ENCODE results near the gene SUOX. TPM values are rescaled to one million over a fixed set of nuclear protein-coding genes. Genes with fewer than 3 reads are reported as not detected.
A peak's percentile ranks its signal among the peaks of the same experiment; 100 is the strongest.
"Not testable (repeated sequence)": the region's sequence is repeated elsewhere in the genome, so short reads cannot be mapped to it uniquely, and the experiment has no call there.

SUOX gene
- total and polyA plus RNA-seq, 8 donors, result 8.4 to 67.7 (median 10.9) TPM

DNA sequence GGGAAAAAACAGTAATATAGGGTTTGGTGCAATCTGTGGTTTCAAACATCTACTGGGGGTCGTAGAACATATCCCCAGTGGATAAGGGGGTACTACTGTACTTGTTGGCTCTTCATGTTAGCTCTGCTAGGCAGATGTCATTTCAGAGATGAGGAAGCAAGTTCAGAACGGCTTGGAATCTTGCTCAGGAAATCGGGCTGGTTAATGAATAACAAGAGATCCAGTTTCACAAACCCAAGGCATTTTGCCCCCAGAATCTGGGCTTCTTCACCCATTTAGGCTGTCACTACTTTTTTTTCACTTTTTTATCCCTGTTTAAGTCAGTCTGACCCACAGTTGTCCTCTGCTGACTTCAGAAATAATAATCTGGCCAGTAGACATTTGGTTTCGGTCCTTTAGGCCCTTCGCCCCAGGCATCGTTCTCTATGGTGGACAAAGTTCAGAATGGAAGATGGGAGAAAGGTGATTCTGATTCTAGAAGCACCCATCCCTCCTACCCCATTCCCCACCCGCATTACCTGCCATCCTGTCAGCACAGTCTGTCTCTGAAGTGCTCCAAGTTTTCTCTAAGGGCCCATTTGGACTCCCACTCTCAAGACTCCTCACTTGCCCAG lies 4.5 kb downstream of the SUOX start:
- H3K36me3 ChIP-seq, result peaks cover 12 to 50% (median 36%) of the 10 kb centered on the region in 4 donors
- intact Hi-C loops (cut with DNase I; ENCODE audit: low total_unique reads), result loop anchor here (5.0 kb wide), 1 partner anchor 36 kb away; no protein-coding TSS in a partner anchor

DNA sequence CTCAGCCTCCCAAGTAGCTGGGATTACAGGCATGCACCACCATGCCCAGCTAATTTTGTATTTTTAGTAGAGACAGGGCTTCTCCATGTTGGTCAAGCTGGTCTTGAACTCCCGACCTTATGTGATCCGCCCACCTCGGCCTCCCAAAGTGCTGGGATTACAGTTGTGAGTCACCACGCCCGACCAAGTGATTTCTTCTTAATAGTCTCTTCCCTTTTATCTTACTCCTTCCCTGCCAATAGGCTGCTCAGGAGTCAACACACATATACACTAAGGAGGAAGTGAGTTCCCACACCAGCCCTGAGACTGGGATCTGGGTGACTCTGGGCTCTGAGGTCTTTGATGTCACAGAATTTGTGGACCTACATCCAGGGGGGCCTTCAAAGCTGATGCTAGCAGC lies 6.3 kb downstream of the SUOX start:
- H3K27ac ChIP-seq, DNase-seq, H3K27me3 ChIP-seq, H3K9me3 ChIP-seq, H3K4me3 ChIP-seq: not testable (repeated sequence)
- 80 to 91% (median 89%) methylated on average over 5 of the region's 5 CpGs for WGBS, 5 donors
- intact Hi-C loops (cut with DNase I; ENCODE audit: low total_unique reads), result loop anchor here (5.0 kb wide), 1 partner anchor 34 kb away; no protein-coding TSS in a partner anchor
- peaks cover 12 to 50% (median 36%) of the 10 kb centered on the region in 4 donors for H3K36me3 ChIP-seq
- H3K4me1 ChIP-seq, result peaks cover 3 to 46% (median 33%) of the 10 kb centered on the region in 4 donors

More for the DNA sequence above, 4.5 kb downstream of the SUOX start:
- TF ChIP-seq CTCF (IDR thresholded peaks at IDR 0.05) (no peak), POLR2AphosphoS5 (IDR thresholded peaks at IDR 0.05) (no peak), POLR2A (IDR thresholded peaks at IDR 0.05) (no peak), EP300 (IDR thresholded peaks at IDR 0.05) (no peak)
- Histone ChIP-seq H3K9me3 (no peaks in the 10 kb centered on the region), H3K27ac (peak overlapping the region in 2 of 5 donors; percentile 25 to 51), H3K4me3 (no peak overlapping the region), H3K4me1 (peaks cover 7 to 47% (median 36%) of the 10 kb centered on the region in 4 donors), H3K27me3 (no peaks in the 10 kb centered on the region)
- DNase-seq, result peak in 1 of 2 donors; percentile 61
- WGBS, 5 donors, result 55 to 61% (median 58%) methylated on average over 7 of the region's 7 CpGs

- Histone ChIP-seq H3K9me3 (no peaks in the 10 kb centered on the region), H3K4me3 (no peak overlapping the region), H3K4me1 (peaks cover 6 to 41% (median 30%) of the 10 kb centered on the region in 4 donors), H3K27ac (no peak overlapping the region), H3K36me3 (peaks cover 12 to 49% (median 36%) of the 10 kb centered on the region in 4 donors), H3K27me3 (no peaks in the 10 kb centered on the region)
- DNase-seq, result no peak
- TF ChIP-seq CTCF (IDR thresholded peaks at IDR 0.05) (no peak), POLR2AphosphoS5 (IDR thresholded peaks at IDR 0.05) (no peak), EP300 (IDR thresholded peaks at IDR 0.05) (no peak), POLR2A (IDR thresholded peaks at IDR 0.05) (no peak)
- 87 to 97% (median 95%) methylated on average over 5 to 10 of the region's 10 CpGs for WGBS, 5 donors
- intact Hi-C loops (cut with DNase I; ENCODE audit: low total_unique reads), result loop anchor here (5.0 kb wide), 1 partner anchor 33 kb away; no protein-coding TSS in a partner anchor
Measured at GRCh38 chr12:56004211-56004610, 7.1 kb downstream of the SUOX start.

DNA sequence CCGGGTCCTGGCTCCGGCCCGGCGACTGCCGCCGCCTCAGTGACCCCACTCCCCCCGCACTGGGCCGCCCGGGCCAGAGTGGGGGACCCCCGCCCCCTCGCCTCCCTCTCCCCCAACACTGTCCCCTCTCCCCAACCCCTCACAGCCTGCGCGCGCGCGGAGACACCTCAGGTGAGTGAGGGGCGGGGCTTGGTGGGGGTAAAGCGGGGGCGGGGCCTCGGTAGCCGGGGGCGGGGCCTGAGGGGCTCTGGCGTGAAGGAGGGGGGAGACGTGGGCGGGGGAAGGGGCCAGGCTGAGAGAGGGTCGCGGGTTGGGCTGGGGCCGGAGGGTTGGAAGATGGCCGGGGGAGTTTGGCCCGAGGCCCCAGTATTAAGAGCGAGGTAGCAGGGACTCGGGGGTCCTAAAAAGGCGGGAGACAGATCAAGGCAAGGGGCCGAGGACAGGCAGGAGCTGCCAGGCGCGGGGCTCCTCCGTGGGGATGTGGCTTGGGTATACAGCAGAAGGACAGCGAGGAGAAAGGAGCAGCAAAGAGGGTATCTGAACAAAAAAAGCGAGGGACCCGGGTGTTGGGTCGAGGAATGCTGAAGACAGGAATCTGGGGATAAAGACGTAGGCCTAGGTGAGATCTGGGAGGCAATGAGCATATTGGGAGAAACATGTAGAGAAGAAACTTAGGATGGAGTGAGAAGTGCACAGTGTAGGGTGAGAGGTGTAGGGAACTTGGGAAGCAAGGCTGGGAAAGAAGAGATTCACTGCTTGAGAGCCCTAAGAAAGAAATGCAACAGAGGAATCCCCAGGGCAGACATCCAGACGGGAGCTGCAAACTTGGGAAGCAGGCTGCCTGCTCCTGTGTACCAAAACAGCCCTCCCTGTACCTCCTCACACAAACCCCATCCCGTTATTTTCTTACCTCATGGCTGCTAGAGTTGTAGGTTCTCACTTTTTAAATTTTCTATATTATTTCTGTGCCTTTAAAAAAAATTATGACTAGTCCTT lies 10.8 kb downstream of the SUOX start:
- Histone ChIP-seq H3K4me1 (peaks cover 6 to 24% (median 15%) of the 10 kb centered on the region in 4 donors), H3K4me3 (peak overlapping the region; percentile 82 to 94 (median 88)), H3K36me3 (peaks cover 12 to 30% (median 23%) of the 10 kb centered on the region in 4 donors), H3K9me3 (no peaks in the 10 kb centered on the region), H3K27ac (peak overlapping the region; percentile 84 to 96 (median 94)), H3K27me3 (no peaks in the 10 kb centered on the region)
- intact Hi-C loops (cut with DNase I; ENCODE audit: low total_unique reads), result no loop called here
- peak; percentile 70 to 85 for DNase-seq
- 2 to 3% (median 2%) methylated on average over 24 to 44 of the region's 44 CpGs for WGBS, 5 donors
- TF ChIP-seq POLR2A (IDR thresholded peaks at IDR 0.05) (no peak), POLR2AphosphoS5 (IDR thresholded peaks at IDR 0.05) (no peak), CTCF (IDR thresholded peaks at IDR 0.05) (no peak), EP300 (IDR thresholded peaks at IDR 0.05) (no peak)

All from stomach (tissue), 9 donors.